Liver (tissue), 9 donors: ENCODE results near the gene FRRS1. TPM values are rescaled to one million over a fixed set of nuclear protein-coding genes. Genes with fewer than 3 reads are reported as not detected.

Source experiments
- DNase-seq: peaks from one replicate; pipeline ENCODE4 v3.0.0-alpha.2; 2017; ENCODE audit warnings: low spot score
- H3K27ac ChIP-seq, 2 donors: one replicate each; pipeline ENCODE4 v1.7.0; 2013; ENCODE audit warnings: inconsistent platforms in 2 of 2, low read length in 2 of 2, control low read depth in 1 of 2, low read depth in 1 of 2, mild to moderate bottlenecking in 1 of 2
- H3K27me3 ChIP-seq, 4 donors: one replicate each; pipeline versions ENCODE4 v1.6.1 to v1.7.0; 2013; ENCODE audit warnings: low read length in 3 of 4, inconsistent platforms in 1 of 4, mild to moderate bottlenecking in 1 of 4, moderate library complexity in 1 of 4; ENCODE audit not compliant: control insufficient read depth in 4 of 4, insufficient read depth in 4 of 4
- H3K36me3 ChIP-seq, 4 donors: one replicate each; pipeline versions ENCODE4 v1.6.1 to v1.7.0; 2013; ENCODE audit warnings: low read length in 3 of 4, mild to moderate bottlenecking in 3 of 4, low read depth in 1 of 4, moderate library complexity in 1 of 4; ENCODE audit not compliant: control insufficient read depth in 4 of 4, insufficient read depth in 3 of 4
- H3K4me1 ChIP-seq, 4 donors: one replicate each; pipeline versions ENCODE4 v1.6.1 to v1.7.0; 2013; ENCODE audit warnings: low read length in 3 of 4, mild to moderate bottlenecking in 3 of 4, moderate library complexity in 1 of 4; ENCODE audit not compliant: control insufficient read depth in 4 of 4, insufficient read depth in 4 of 4
- H3K4me3 ChIP-seq, 3 donors: one replicate each; pipeline versions ENCODE4 v1.6.1 to v1.7.0; 2013; ENCODE audit warnings: low read length in 3 of 3, control low read depth in 1 of 3, low read depth in 1 of 3, mild to moderate bottlenecking in 1 of 3
- H3K9ac ChIP-seq, 2 donors: one replicate each; pipeline ENCODE4 v1.7.0; 2013; ENCODE audit warnings: low read length in 2 of 2, mild to moderate bottlenecking in 2 of 2, moderate library complexity in 2 of 2, control low read depth in 1 of 2, low read depth in 1 of 2
- H3K9me3 ChIP-seq, 4 donors: one replicate each; pipeline versions ENCODE4 v1.6.1 to v1.7.0; 2013; ENCODE audit warnings: low read length in 3 of 4; ENCODE audit not compliant: control insufficient read depth in 4 of 4
- ATF3 ChIP-seq: IDR thresholded peaks from 2 replicates; pipeline ENCODE4 v1.6.1; 2016; ENCODE audit warnings: antibody characterized with exemption
- CTCF ChIP-seq: fragments of 150-350 bp; IDR thresholded peaks from 2 replicates; pipeline ENCODE4 v1.5.1; 2017; ENCODE audit warnings: improper control_type of control experiment, low read depth, low read length; ENCODE audit not compliant: missing input control
- EGR1 ChIP-seq, 2 donors: IDR thresholded peaks; 2 replicates each; pipeline ENCODE4 v1.6.1; 2016 to 2018; ENCODE audit warnings: antibody characterized with exemption in 2 of 2, low read depth in 2 of 2
- FOXA1 ChIP-seq: IDR thresholded peaks from 2 replicates; pipeline ENCODE4 v1.6.1; 2016; ENCODE audit warnings: antibody characterized with exemption
- FOXA2 ChIP-seq: IDR thresholded peaks from 2 replicates; pipeline ENCODE4 v1.6.1; 2016; ENCODE audit warnings: antibody characterized with exemption
- GABPA ChIP-seq, 2 donors: IDR thresholded peaks in 1 of 2; conservative IDR thresholded peaks in 1 of 2; 2 replicates each; pipeline ENCODE4 v1.6.1; 2016; ENCODE audit warnings: antibody characterized with exemption in 2 of 2, mild to moderate bottlenecking in 1 of 2, moderate library complexity in 1 of 2
- HNF4A ChIP-seq, 2 donors: conservative IDR thresholded peaks; 2 replicates each; pipeline ENCODE4 v1.6.1; 2016; ENCODE audit warnings: antibody characterized with exemption in 2 of 2, mild to moderate bottlenecking in 2 of 2
- HNF4G ChIP-seq: IDR thresholded peaks from 2 replicates; pipeline ENCODE4 v1.6.1; 2016; ENCODE audit warnings: antibody characterized with exemption
- JUND ChIP-seq, 2 donors: IDR thresholded peaks; 2 replicates each; pipeline ENCODE4 v1.6.1; 2016; ENCODE audit warnings: antibody characterized with exemption in 2 of 2
- MAX ChIP-seq: IDR thresholded peaks from 2 replicates; pipeline ENCODE4 v1.6.1; 2016; ENCODE audit warnings: antibody characterized with exemption
- NR2F2 ChIP-seq: IDR thresholded peaks from 2 replicates; pipeline ENCODE4 v1.6.1; 2016; ENCODE audit warnings: antibody characterized with exemption
- RAD21 ChIP-seq, 2 donors: IDR thresholded peaks; 2 replicates each; pipeline ENCODE4 v1.6.1; 2016; ENCODE audit warnings: antibody characterized with exemption in 2 of 2, mild to moderate bottlenecking in 2 of 2
- REST ChIP-seq: IDR thresholded peaks from 2 replicates; pipeline ENCODE4 v1.6.1; 2016; ENCODE audit warnings: antibody characterized with exemption, mild to moderate bottlenecking
- RXRA ChIP-seq, 2 donors: IDR thresholded peaks; 2 replicates each; pipeline ENCODE4 v1.6.1; 2017 to 2018; ENCODE audit warnings: antibody characterized with exemption in 2 of 2, mild to moderate bottlenecking in 1 of 2
- SP1 ChIP-seq: IDR thresholded peaks from 2 replicates; pipeline ENCODE4 v1.6.1; 2018; ENCODE audit warnings: antibody characterized with exemption, mild to moderate bottlenecking
- TAF1 ChIP-seq: conservative IDR thresholded peaks from 2 replicates; pipeline ENCODE4 v1.6.1; 2016; ENCODE audit warnings: antibody characterized with exemption, mild to moderate bottlenecking
- YY1 ChIP-seq: IDR thresholded peaks from 2 replicates; pipeline ENCODE4 v1.6.1; 2016; ENCODE audit warnings: antibody characterized with exemption, mild to moderate bottlenecking
- ZBTB33 ChIP-seq: IDR thresholded peaks from 2 replicates; pipeline ENCODE4 v1.6.1; 2016; ENCODE audit warnings: antibody characterized with exemption
- WGBS: extraction: QIAGEN DNeasy Blood & Tissue Kit; methylation state at CpG from one replicate; pipeline ENCODE4 v1.1.7; 2013; 5-methylcytosine and 5-hydroxymethylcytosine counted together
- polyA plus RNA-seq, 2 donors: library from polyadenylated mRNA; stranded (reverse) in 1 of 2; unstranded in 1 of 2; fragments of 200-250 nt in 1 of 2; fragments of >200 nt in 1 of 2; fragmentation: Nextera tagmentation in 1 of 2; extraction: Ambion mirVana in 1 of 2; gene quantifications; one replicate each; pipeline versions ENCODE4 v1.2.1 to v1.2.3, GENCODE V29; 2013 to 2015
- total RNA-seq, 2 donors: library from RNA; depleted of rRNA; stranded (reverse); fragments of >200 nt; gene quantifications; one replicate each; pipeline ENCODE4 v1.2.3, GENCODE V29; 2014
- donor health status: healthy.
- donor health status: healthy.
- donor health status: healthy.
- donor health status: healthy.
- donor health status: healthy.

FRRS1 gene
- total and polyA plus RNA-seq, 4 donors, result 2.7 to 87.4 (median 30.4) TPM

GRCh38 chr1:99748419-99748818 is 18.0 kb downstream of the FRRS1 start:
- peaks cover 5 to 20% (median 13%) of the 10 kb centered on the region in 4 donors for H3K36me3 ChIP-seq
- WGBS, result 24% methylated on average over 2 of the region's 2 CpGs
- peaks cover 2 to 25% (median 11%) of the 10 kb centered on the region in 4 donors for H3K4me1 ChIP-seq
- DNase-seq, result no peak
- no peaks in the 10 kb centered on the region for H3K27me3 ChIP-seq
- H3K9ac ChIP-seq, result peak overlapping the region in 1 of 2 donors; percentile 69
- H3K4me3 ChIP-seq, result no peak overlapping the region
- no peak for TF ChIP-seq CTCF
- TF ChIP-seq SP1, result peak; percentile 80
- TF ChIP-seq RXRA (IDR thresholded peaks at IDR 0.05), result peak; percentile 59 to 87
- peak in 1 of 2 donors; percentile 36 for TF ChIP-seq GABPA (IDR thresholded peaks at IDR 0.05 in 1 of 2, conservative IDR thresholded peaks at IDR 0.05 in 1 of 2)
- peak in 1 of 2 donors; percentile 88 for TF ChIP-seq EGR1 (IDR thresholded peaks at IDR 0.05; ENCODE audit: low read depth in 2 of 2)
- peak; percentile 92 for TF ChIP-seq HNF4G
- peak; percentile 96 to 99 for TF ChIP-seq HNF4A (conservative IDR thresholded peaks at IDR 0.05)
- TF ChIP-seq ZBTB33, result peak; percentile 84
- no peak for TF ChIP-seq ATF3
- TF ChIP-seq REST, result peak; percentile 88
- TF ChIP-seq JUND (IDR thresholded peaks at IDR 0.05), result peak; percentile 70 to 85
- peak; percentile 42 to 47 for TF ChIP-seq RAD21 (IDR thresholded peaks at IDR 0.05)
- TF ChIP-seq FOXA2, result peak; percentile 71
- peak; percentile 79 for TF ChIP-seq FOXA1
- no peak for TF ChIP-seq NR2F2
- peak; percentile 70 for TF ChIP-seq TAF1
- peak; percentile 92 for TF ChIP-seq YY1
- peak; percentile 79 for TF ChIP-seq MAX
- no peaks in the 10 kb centered on the region for H3K9me3 ChIP-seq
- H3K27ac ChIP-seq, result peak overlapping the region; percentile 70 to 81
